Measurements from ENCODE around the gene DERL2.

- TF ChIP-seq CTCF (IDR thresholded peaks at IDR 0.05) (no peak), POLR2A (IDR thresholded peaks at IDR 0.05) (no peak)
These were observed 4.5 kb downstream of the DERL2 start for GRCh38 chr17:5481451-5481850.

Data from lower leg skin (tissue), 3 donors.